MM.1S (cell line): ENCODE measurements around the gene TM4SF18.

ENCODE experiments used
- EZH2 ChIP-seq: fragments of 300-600 bp; sonication (generic); optimal IDR thresholded peaks from 2 replicates; pipeline ENCODE3; 2017; ENCODE audit warnings: low read depth, mild to moderate bottlenecking, antibody characterized with exemption, low read length, mixed read lengths
- TF ChIP-seq, protein P1 (sequence below): fragments of 300-600 bp; sonication (generic); IDR thresholded peaks from 2 replicates; pipeline ENCODE4 v1.5.1; 2016; ENCODE audit warnings: antibody characterized with exemption, low read length, mixed read lengths

DNA sequence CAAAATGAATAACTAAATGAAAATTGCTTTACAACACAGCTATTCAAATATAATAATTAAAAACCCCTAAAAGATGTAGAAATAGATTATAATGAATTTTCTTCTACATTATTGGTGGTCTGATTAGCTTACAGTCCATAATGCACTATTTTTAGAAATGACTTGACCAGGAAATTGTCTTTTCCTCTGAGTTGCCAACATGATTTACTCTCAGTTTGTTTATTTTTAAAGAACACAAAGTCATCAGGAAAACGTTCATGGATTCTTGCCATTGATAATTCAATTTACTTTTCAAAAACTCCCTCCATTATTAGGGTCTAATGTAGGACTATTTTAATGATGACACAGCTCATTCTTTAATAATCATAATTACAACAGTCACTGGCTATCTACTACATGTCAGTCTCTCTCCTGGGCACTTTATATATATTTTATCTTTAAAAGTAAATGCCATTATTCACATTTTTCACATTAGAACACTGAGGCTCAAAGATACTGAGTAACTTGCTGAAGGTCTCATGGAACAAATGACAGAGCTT is 1.1 kb downstream of the TM4SF18 start:
- TF ChIP-seq, protein P1, sequence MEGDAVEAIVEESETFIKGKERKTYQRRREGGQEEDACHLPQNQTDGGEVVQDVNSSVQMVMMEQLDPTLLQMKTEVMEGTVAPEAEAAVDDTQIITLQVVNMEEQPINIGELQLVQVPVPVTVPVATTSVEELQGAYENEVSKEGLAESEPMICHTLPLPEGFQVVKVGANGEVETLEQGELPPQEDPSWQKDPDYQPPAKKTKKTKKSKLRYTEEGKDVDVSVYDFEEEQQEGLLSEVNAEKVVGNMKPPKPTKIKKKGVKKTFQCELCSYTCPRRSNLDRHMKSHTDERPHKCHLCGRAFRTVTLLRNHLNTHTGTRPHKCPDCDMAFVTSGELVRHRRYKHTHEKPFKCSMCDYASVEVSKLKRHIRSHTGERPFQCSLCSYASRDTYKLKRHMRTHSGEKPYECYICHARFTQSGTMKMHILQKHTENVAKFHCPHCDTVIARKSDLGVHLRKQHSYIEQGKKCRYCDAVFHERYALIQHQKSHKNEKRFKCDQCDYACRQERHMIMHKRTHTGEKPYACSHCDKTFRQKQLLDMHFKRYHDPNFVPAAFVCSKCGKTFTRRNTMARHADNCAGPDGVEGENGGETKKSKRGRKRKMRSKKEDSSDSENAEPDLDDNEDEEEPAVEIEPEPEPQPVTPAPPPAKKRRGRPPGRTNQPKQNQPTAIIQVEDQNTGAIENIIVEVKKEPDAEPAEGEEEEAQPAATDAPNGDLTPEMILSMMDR: no peak
- no peak for TF ChIP-seq EZH2
